ENCODE measurements around the gene SFXN1. TPM values are rescaled to one million over a fixed set of nuclear protein-coding genes. Genes with fewer than 3 reads are reported as not detected.

SFXN1 gene
- total and polyA plus RNA-seq, 12 donors, result 10.1 to 142 (median 57.6) TPM

DNA sequence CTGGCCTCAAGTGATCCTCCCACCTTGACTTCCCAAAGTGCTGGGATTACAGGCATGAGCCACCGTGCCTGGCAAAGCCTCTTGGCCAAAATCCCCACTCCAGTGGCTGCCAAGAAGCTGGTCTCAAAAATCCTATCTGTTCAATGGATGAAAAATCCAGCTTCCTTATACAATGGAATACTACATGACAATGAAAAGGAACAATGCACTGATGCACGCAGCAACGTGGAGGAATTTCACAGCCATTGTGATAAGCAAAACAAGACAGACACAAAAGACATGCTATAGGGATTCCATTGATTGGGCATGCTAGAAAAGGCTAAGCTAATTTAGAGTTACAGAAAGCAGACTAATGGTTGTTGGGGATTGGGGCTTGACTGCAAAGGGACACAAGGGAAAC is 13.1 kb upstream of the SFXN1 start:
- WGBS, 4 donors, result 26 to 37% (median 33%) methylated on average over 3 of the region's 3 CpGs
- Histone ChIP-seq H3K4me1 (replicated peaks in 1 of 2) (no peaks in the 10 kb centered on the region), H3K4me3 (no peak overlapping the region), H3K36me3 (replicated peaks in 1 of 2) (no peaks in the 10 kb centered on the region), H3K27me3 (no peaks in the 10 kb centered on the region), H3K27ac (no peak overlapping the region), H3K9me3 (replicated peaks in 1 of 3) (no peaks in the 10 kb centered on the region)
- no peak for DNase-seq
- TF ChIP-seq POLR2A (IDR thresholded peaks at IDR 0.05), result no peak
- TF ChIP-seq, protein P1, sequence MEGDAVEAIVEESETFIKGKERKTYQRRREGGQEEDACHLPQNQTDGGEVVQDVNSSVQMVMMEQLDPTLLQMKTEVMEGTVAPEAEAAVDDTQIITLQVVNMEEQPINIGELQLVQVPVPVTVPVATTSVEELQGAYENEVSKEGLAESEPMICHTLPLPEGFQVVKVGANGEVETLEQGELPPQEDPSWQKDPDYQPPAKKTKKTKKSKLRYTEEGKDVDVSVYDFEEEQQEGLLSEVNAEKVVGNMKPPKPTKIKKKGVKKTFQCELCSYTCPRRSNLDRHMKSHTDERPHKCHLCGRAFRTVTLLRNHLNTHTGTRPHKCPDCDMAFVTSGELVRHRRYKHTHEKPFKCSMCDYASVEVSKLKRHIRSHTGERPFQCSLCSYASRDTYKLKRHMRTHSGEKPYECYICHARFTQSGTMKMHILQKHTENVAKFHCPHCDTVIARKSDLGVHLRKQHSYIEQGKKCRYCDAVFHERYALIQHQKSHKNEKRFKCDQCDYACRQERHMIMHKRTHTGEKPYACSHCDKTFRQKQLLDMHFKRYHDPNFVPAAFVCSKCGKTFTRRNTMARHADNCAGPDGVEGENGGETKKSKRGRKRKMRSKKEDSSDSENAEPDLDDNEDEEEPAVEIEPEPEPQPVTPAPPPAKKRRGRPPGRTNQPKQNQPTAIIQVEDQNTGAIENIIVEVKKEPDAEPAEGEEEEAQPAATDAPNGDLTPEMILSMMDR (IDR thresholded peaks at IDR 0.05), result no peak
- intact Hi-C loops (cut with DNase I), result no loop called here

DNA sequence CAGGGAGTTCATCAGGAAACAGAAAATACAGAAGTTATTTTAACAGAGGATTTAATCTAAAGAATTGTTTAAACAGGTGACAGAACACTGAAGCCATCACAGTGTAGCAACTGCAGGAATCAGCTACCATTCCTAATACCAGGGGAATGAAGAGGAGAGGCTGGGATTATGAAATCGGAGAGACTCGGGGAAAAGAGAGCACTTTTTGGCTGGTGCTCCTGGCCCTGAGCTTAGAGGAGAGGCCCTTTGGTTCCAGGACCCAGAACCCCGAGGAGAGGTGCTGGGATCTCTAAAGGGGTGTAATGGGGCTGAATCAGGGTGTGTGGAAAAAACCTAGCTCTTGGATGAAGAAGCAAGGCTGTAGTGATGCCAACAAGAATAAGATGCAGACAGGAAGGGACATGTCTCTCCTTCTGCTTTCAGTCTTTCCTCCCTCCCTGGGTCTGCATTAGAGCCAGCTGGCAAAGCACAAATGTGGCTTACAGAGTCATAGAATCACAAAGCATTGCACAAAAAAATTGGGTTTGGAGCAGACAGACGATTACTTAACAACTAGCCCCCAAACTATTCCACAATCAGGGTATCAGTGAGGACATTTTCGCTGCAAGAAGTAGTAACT is 11.6 kb upstream of the SFXN1 start:
- 51 to 59% (median 56%) methylated on average over 5 of the region's 5 CpGs for WGBS, 4 donors
- Histone ChIP-seq H3K9me3 (replicated peaks in 1 of 3) (no peaks in the 10 kb centered on the region), H3K27ac (no peak overlapping the region), H3K36me3 (replicated peaks in 1 of 2) (no peaks in the 10 kb centered on the region), H3K4me3 (no peak overlapping the region), H3K27me3 (no peaks in the 10 kb centered on the region), H3K4me1 (replicated peaks in 1 of 2) (no peaks in the 10 kb centered on the region)
- DNase-seq, result no peak
- no peak for TF ChIP-seq POLR2A (IDR thresholded peaks at IDR 0.05)
- TF ChIP-seq, protein P1 (IDR thresholded peaks at IDR 0.05), result no peak
- intact Hi-C loops (cut with DNase I), result no loop called here

DNA sequence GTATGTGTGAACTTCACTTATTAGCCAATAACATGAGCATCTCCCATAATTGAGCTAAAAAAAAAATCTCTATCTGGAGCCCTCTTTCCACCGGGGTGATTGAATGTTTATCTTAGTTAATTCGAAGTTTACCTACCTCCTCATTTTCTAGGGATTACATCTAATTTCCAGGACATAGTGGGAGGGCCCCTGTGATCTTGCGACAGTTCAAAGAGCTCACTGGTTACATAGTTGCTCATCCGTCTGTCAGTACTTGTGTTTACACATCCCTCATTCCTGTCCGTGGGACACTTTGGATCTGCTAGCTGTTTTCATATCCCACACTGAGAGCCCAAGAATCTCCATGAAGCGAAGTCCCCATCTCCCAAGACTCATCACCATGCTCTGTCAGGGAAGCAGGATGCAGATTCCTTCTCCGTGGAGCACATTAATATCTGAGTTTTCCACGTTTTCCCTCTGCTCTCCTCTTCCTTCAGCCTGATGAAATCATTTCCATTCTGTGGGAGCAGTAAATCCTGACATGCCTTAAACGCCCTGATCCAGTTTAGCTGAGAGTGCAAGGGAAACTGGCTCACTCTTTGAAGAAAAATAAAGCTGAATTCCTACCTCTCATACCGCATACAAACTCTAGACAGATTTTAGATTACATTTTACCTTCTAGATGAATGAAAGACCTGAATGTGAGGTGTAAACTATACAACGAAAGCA is 10.2 kb upstream of the SFXN1 start:
- no peaks in the 10 kb centered on the region for H3K27me3 ChIP-seq
- 42 to 49% (median 48%) methylated on average over 11 of the region's 11 CpGs for WGBS, 4 donors
- no peak overlapping the region for H3K4me3 ChIP-seq
- H3K36me3 ChIP-seq (replicated peaks in 1 of 2), result no peaks in the 10 kb centered on the region
- no peaks in the 10 kb centered on the region for H3K9me3 ChIP-seq (replicated peaks in 1 of 3)
- TF ChIP-seq, protein P1 (IDR thresholded peaks at IDR 0.05), result no peak
- no peak for TF ChIP-seq POLR2A (IDR thresholded peaks at IDR 0.05)
- intact Hi-C loops (cut with DNase I), result no loop called here
- no peak for DNase-seq
- no peaks in the 10 kb centered on the region for H3K4me1 ChIP-seq (replicated peaks in 1 of 2)
- H3K27ac ChIP-seq, result no peak overlapping the region

DNA sequence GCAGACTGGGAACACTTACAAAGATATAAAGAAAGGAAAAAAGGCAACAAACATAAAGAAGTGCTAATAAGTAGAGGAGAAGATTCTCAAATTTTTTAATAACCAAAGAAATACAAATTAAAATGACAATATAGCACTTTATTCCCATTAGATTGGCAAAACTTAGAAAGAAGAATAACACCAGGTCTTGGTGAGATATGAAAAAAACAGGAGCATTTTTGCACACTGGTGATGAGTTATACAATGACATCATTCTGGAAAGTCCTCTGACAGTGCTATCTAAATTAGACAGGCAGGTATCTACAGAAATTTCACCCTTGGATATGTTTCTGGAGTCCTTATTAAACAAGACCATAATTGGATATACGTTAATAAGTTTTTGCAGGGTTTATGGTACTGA is 9.5 kb upstream of the SFXN1 start:
- no peaks in the 10 kb centered on the region for H3K4me1 ChIP-seq (replicated peaks in 1 of 2)
- no peaks in the 10 kb centered on the region for H3K27me3 ChIP-seq
- 87 to 91% (median 90%) methylated on average over 1 of the region's 1 CpG for WGBS, 4 donors
- H3K27ac ChIP-seq, result no peak overlapping the region
- no peak for TF ChIP-seq POLR2A (IDR thresholded peaks at IDR 0.05)
- TF ChIP-seq, protein P1 (IDR thresholded peaks at IDR 0.05), result no peak
- no peaks in the 10 kb centered on the region for H3K36me3 ChIP-seq (replicated peaks in 1 of 2)
- no peak for DNase-seq
- intact Hi-C loops (cut with DNase I), result no loop called here
- no peak overlapping the region for H3K4me3 ChIP-seq
- no peaks in the 10 kb centered on the region for H3K9me3 ChIP-seq (replicated peaks in 1 of 3)

Data from adrenal gland (tissue), 12 donors.